ENCODE measurements around the gene PRELP.
"Not testable (repeated sequence)": the region's sequence is repeated elsewhere in the genome, so short reads cannot be mapped to it uniquely, and the experiment has no call there.

Gene PRELP

DNA sequence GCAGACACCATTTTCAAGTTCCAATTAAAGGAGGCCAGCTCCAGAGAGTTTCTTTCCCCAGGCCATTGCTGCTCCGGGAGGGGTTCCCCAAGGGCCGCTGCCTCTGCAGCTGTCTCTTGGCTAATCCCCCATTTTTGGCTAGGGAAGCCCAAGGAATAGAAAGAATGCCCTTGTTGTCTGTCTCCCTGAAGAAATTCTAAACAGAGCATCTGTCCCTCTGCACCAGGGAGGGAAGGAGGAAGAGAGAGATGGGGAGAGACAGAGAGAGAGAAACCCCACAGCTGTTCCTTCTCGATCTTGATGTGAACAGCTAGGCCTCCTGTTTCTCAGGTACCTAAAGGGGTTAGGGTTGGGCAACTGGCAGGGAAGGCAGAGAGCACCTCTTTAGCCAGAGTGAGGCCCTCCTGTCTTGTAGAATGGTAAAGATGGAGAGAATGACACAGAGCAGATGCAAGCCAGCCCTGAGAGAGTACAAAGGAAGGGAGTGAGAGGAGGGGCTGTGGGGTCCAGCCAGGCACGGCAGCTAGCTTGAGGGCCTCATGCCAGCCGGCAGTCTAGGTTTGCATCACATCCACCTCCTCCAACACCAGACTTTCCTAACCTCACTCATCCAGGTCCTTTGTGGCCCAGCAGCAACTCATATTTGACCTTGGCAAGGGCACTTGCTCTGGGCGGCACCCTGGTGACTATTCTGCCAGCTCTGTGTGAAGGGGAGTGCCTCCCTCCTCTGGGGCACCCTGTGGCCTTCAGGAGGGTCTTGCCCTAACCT, 31.4 kb downstream of the PRELP start:
- DNase-seq (ENCODE audit: low spot score) = no peak

DNA sequence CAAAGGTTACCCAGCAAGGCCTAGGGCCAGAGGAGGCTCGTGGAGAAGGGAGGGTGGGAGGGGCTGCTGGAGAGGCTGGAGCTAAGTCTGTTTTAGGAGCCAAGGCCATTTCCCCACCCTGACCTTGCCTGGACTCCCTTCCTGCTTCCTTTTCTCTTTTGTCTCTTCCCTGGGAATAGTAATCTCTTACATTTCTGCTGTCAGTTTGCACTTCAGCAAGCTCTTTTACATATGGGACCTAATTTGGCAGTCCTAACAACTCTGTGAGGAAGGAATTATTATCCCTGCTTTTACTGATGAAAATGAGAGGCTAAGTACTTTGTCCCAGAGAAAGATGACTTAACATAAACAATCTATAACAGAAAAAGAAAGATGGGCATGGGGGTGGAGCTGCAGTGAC, 32.2 kb downstream of the PRELP start:
- no peak for DNase-seq (ENCODE audit: low spot score)

DNA sequence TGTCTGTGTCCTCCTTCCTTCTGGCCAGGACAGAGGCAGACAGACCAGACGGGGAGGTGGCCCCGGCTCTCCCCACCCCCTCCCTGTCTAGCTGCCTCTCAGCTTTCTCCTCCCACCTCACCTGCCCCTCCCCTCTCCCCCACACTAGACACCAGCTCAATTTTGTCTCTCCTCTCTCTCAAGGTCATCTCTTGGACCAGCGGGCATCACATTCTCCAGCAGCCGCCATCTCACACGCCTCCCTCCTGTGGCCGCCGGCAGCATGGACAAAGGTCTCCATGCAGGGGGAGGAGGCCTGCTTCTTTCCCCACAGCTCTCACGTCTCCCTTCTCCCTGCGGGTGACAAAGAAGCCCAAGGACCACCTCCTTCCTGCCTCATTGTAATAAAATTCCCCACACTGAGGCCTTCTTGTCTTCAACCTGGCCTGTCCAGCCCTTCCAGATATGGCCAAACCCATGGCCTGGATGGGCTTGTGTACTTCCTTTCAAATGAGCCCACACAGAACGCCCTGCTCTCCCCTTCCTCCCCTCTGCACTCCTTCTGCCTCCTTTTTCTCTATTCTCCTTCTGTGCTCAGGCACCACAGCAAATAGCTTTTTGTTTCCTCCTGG, 33.0 kb downstream of the PRELP start:
- no peak for DNase-seq (ENCODE audit: low spot score)

DNA sequence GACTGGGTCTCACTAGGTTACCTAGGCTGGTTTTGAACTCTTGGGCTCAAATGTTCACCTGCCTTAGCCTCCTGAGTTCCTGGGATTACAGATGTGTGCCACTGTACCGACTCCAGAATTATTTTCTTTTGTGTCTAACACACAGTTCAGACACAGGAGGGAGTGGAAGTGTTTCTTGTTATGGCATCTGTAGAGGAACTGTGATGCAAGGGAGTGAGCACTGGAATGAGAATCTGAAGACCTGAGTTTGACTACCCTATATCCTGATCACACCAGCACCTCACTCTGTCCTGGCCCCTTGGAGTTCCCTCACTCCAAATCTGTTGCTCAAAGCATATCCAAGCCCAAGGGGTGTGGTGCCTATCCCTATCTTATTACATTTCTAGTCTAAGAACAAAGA, 33.5 kb downstream of the PRELP start:
- no peak for DNase-seq (ENCODE audit: low spot score)

DNA sequence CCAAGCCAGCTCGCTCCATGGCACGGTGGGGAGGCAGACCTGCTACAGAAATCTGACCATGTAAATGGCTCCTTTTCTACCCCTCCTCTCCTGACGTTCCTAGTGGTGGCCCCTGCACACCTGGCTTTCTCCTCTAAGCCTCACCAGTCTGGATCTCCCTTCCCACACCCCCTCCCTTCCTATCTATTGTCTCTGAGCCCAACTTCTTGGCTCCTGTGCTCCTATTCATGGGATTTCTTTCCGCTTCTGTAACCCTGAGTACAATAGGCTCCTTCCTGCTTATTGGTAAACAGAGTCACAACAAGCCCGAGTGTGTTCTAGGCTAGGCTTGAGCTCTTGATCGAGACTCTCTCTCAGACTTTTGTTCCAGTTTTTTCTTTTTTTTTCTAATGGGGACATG, 35.9 kb downstream of the PRELP start:
- DNase-seq (ENCODE audit: low spot score) = no peak

DNA sequence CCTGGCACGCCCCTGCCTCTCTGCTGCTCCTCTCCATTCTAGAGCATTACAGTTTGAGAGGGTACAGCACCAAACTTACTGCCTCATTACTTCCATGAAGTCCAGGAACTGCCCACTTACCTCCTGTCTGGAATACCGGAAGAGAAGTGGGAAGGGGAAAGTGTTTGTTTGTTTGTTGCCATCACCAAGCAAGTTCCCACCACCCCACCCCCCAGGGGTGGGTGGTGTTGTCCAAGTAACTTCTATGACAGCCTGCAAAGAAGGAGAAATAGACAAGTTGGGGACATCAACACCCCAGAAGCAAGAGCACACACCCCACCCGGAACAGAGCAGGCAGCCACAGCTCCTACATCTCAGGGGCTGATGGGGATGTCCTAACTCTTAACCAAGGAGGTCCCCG, 36.3 kb downstream of the PRELP start:
- DNase-seq (ENCODE audit: low spot score) = no peak

DNA sequence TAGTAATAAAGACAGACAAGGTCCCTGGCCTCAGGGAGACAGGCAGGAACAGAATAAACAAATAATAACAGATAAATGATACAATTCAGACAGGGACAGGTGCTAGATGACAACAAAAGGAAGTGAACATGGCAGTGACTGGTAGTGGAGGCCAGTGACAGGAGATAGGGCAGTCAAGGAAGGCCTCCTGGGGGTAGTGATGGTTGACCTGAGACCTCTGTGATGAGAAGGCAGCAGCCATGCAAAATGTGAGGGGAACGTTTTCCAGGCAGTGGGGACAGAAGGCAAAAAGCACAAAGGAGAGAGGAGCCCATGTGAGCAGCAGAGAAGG, 36.9 kb downstream of the PRELP start:
- DNase-seq (ENCODE audit: low spot score) = no peak

DNA sequence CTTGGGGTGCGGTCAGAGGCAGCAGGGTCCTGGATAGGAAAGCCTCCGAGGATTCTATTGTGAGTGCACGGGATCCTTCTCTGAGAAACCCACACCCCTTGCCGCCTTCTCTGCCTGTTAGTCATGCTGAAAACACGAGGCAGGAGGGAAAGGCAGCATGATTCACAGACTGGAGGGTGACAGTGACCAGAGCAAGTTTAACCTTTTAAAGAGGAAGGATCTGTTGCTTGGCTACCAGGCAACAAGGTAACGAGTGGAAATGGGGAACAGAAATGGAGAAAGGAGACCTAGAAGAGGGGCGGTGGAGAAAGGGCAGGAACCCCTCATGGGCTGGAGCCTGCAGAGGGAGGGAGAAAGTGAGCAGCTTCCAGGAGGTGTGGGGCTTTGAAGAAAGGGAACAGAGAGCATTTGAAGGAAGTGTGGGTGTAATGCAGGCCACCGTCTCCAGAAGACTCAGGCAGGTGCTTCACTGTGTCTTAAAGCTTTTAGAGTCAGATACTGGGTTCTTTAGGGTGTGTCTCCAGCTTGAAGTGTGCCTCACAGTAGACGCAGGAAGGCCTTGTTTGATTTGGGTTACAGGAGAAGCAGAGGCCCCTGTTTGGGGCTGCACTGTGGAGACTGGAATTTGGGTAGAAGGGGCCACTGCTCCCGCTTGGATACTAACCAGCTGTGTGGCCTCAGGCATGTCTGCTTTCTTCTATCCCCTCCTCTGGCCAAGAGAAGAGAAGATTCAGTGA, 37.4 kb downstream of the PRELP start:
- DNase-seq (ENCODE audit: low spot score) = peak; percentile 40

DNA sequence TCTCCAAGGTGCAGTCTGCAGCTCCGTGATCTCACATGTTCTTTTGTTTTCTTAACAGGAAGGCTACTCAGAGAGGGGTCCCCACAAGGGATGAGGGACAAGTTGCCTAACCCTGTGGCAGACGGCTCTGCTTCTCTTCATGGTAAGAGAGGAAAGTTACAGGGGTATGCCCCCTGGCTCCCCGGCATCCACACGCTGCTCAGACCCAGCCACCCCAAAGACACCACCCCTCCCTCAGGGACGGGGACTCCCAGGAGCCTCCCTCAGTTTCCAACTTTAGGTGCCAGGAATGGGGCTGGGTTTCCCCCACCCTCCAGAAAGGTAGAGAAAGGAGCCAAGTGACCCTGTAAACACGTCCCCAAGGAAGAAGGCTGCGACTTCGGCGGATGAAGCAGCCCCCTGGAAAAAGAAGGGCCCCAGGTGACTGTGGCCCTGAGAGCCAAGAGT, 38.0 kb downstream of the PRELP start:
- no peak for DNase-seq (ENCODE audit: low spot score)

DNA sequence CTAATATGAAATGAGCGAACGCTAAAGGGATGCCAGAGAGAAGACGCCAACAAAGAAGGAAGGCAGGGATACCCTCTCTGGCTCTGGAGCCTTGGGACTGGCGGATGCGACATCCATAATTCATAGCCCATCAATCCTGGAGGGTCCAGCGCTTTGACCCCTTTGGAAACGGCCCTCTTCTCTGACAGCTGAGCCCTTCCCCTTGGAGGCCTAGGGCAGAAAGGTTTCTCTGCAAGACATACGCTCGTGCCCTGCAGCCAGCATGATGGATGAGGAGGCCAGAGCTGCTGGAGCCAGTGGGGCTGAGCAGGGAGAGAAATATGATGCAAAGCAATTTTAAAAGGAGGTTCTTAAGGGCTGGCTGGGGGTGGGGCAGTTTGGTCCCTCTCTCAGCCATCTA, 40.6 kb downstream of the PRELP start:
- DNase-seq (ENCODE audit: low spot score) = no peak

DNA sequence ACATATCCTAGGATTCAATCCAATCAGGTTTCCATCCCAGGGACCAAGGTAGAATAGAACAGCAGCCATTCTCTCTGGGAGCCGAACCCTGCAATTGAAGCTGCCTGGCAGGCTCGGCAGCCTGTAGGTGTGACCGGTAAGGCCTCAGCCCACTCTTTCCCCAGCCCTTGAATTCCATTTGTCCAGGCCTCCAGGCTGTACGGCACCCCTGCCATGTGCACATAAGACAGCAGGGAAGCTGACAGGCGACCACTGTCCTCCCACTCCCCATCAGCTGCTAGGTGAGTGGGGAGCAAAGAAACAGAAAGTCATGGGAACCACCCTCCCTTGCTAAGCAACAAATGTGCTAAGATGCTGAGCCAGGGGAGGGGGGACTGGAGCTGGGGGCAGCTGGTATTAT, 41.3 kb downstream of the PRELP start:
- no peak for DNase-seq (ENCODE audit: low spot score)

DNA sequence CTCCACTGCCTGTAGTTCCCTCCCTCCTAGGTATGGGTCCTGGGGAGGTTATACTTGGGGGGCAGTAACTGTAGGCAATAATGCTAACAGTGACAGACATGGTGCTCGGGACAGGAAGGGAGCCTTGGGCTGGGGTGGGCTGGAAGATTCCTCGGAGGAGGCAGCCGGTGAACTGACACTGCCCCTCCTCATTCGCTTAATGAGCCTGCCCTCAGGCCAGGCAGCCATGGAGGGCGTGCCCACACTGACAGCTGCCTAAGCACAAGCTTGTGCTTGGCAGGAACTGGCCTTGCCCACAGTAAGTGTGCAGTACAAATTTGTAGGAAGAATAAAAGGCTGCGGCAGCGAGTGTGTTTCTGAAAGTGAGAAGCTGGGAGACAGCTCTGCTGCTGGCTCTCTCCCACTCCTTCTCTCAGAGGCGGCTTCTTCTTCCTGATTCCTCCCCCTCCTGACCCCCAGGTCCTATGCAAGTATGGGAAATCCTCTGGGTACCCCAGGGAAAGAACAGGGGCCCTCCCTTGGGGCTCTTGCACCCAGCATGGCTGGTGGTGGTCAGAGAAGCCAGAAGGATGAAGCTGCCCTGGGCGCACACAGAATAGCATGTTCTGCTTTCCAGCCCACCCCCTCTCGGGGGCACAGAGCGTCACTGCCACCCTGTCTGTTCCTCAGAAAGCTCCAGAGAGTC, 42.0 kb downstream of the PRELP start:
- no peak for DNase-seq (ENCODE audit: low spot score)

DNA sequence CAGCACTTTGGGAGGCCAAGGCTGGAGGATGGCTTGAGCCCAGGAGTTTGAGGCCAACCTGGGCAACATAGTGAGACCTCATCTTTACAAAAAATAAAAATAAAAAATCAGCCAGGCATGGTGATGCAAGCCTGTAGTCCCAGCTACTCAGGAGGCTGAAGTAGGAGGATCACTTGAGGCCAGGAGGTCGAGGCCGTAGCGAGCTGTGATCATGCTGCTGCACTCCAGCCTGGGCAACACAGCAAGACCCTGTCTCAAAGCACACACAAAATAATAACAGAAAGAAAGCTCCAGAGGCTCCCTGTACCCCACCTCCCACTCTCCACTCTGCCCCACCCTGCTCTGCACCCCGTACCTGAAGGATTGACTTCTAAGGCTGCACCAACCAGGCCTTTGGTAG, 42.5 kb downstream of the PRELP start:
- DNase-seq (ENCODE audit: low spot score) = not testable (repeated sequence)

DNA sequence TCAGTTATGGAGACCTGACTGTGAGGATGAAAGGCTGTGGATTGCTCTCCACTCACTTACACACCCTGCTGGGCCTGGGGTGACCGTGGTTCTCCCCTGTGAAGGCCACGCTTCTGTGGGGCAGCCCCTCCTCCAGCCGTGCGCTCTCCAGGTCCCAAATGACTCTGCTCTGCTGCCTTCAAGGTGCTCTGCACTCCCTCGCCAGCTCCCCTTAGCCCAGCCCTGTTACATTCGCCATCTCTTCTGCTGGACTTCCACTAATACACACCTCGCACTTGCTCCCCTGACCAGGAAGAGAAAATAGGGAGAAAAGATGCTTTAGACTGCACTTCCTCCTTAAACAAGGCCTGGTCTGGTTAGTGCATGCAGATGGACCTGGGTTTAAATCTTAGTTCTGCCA, 42.9 kb downstream of the PRELP start:
- DNase-seq (ENCODE audit: low spot score) = no peak

DNA sequence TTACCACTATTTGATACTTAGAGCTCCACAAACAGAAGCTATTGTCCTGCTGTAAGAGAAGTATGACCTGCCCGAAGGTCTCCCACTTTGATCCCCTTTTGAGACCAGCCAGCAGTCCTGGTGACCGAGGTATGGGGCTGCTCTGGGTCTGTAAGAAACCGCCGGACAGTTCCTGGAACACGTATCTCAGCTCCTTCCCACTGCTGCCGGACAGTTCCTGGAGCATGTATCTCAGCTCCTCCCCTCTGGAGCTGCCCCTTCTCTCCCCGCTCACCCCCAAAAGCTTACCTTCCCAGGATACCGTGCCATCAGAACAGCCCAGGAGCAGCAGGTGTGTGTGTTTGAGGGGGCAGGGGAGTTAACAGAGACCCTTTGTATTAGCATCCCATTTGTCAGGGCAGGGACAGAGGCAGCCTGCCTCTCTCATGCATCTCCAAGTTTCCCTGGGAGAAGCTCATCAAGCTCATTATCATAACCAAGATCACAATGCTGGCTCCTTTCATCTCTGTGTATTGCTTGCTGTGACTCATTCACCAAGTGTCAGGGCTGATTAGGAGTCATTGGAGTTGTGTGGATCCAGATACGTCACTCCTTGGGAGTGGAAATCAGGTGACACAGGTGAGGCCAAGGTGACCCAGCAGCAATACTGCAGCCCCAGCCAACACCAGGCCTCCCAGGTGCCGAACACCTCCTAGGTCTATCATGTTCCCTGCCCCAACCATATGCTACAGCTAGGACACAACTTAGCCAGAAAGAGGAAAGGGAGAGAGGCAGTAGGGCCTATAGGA, 43.6 kb downstream of the PRELP start:
- no peak for DNase-seq (ENCODE audit: low spot score)

DNA sequence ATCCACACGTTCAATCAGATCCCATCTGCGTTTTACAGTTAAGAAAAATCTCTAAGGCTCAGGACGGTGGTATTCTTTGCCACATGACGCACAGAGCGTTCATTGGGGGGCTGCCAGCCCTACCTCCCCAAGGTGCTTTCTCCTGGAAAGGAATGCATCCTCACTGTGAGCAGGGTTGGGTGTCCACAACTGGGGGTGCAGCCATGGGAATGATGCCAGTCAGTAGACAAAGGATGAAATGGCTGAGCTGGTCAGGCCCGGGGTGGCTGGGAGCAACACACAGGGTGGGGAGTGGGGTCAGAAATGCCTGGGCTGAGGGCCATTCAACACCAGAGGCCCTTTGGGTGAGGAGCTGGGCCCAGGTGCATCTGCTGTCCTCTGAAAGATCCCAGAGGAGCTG, 44.3 kb downstream of the PRELP start:
- DNase-seq (ENCODE audit: low spot score) = no peak

DNA sequence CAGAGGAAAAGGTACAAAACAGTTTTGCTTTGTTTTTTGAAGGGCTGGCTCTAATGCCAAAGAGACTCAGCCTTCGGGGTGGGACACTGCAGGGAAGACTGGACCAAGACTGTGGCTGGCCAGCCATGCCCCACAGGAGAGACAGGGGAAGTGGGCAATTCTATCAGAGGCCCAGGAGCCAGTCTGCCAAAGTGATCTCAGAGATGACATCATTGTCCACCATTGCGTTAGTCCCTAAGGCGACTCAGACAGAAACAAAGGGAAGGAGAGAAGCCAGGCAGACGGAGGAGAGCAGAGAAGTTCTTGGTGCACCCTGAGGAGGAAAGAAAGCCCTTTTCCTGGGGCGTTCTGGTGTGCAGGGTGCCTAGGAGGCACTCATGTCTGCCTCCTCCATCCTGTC, 44.7 kb downstream of the PRELP start:
- no peak for DNase-seq (ENCODE audit: low spot score)

DNA sequence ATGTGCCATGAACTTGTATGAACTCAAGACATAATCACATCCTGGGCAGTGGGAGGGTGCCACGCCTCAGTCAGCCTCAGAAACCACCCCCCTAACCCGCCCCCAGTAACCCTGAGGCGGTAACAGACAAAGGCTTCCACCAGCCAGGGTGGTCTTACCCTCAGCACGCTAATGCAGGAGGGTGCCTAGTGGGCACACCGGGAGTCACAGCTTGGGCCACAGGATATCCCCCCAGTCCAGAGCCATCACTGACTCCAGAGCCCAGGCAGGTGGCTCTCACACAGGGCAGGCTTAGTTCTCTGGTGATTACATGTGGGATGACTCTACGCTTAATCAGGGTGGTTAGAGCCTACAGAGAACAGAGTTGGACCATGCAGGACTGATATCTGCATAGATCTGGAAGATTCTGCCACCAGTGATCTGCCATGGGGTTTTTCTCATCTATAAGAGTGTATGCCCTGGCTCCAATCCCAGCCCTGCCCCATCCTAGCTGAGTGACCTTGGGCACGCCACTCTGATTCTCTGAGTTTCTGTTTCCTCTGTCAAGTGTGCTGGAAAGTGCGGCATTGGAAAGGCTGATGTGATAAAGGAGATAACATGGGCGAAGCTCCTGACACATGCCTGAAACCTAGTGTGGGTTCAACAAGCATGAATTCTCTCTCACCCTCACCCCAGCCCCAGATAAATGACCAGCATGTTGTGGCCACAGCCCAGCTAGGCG, 45.6 kb downstream of the PRELP start:
- DNase-seq (ENCODE audit: low spot score) = no peak

DNA sequence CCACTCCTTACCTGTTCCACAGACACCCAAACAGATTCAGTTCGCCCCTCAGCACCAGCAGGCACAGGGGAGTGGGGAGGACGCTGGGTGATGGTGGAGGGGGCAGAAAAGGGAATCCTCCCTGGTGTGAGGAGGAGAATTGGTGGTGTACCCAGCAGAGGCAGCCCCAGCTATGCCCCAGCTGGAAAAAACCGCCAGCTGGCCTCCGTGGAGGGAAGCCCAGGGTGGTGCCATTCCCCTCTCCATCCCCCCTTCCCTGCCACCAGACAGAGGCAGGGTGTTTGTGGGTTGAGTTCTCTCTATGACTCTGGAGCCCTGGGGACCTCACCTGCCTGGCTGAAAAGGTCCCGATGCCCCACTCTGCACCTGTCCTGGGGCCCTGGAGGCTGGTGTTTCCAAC, 46.2 kb downstream of the PRELP start:
- DNase-seq (ENCODE audit: low spot score) = no peak

DNA sequence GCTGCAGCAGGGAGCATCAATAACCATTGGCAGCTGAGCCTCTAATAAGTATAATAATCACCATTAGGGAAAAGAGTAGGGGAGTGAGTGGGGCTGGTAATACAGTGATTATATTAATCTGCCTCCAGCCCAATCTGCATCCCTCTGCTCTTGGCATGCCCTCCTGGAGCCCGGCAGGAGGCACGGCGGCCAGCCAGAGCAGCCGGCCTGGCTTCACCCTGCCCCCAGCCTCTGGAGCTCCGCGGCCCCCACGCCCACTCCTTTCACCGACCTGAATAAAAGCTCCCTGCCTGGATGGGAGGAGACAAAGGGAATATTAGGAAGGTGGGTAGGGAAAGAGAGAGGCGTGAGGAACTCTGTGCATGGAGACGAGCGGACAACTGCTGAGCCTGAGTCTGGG, 46.6 kb downstream of the PRELP start:
- no peak for DNase-seq (ENCODE audit: low spot score)

DNA sequence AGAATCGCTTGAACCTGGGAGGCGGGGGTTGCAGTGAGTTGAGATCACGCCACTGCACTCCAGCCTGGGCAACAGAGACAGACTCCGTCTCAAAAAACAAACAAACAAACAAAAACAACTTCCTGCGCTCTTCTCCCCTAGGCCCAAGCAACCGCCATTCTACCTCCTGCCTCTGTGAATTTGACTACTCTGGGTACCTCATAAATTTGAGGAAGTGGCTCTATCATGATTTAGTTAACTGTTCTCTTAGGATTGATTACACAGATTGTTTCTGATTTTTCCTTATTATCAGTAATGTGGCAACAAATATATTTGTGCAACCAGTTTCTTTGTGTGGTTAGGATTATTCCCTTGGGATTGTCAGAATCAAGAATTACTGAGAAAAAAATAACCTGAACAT, 48.1 kb downstream of the PRELP start:
- DNase-seq (ENCODE audit: low spot score) = no peak
